ENCODE data around the gene GALK1. TPM values are rescaled to one million over a fixed set of nuclear protein-coding genes. Genes with fewer than 3 reads are reported as not detected.

The GALK1 gene
- total RNA-seq, 1 experiment from 2014 or later = 36.7 TPM

- no peak overlapping the region for H3K56ac ChIP-seq (ENCODE audit: insufficient read length, low read depth, low read length)
Measured at GRCh38 chr17:75769536-75769935, 4.5 kb upstream of the GALK1 start.

More at GRCh38 chr17:75769536-75769935, 4.5 kb upstream of the GALK1 start:
- H2BK12ac ChIP-seq (ENCODE audit: insufficient read length, low read depth, low read length) = no peak overlapping the region
- no peak for TF ChIP-seq CTCF (conservative IDR thresholded peaks at IDR 0.05)
- WGBS (ENCODE audit: extremely low coverage, insufficient read length, low lambda C conversion rate) = no CpG with 5 or more reads among the region's 3 CpGs
- H2BK15ac ChIP-seq (ENCODE audit: low read depth, low read length) = no peak overlapping the region
- Mint-ChIP-seq H3K4me3 (no peak overlapping the region), H3K36me3 (ENCODE audit: insufficient read depth in 1 of 3, low read depth in 3 of 3) (no peaks in the 10 kb centered on the region), H3K9me3 (no peaks in the 10 kb centered on the region), H3K27me3 (ENCODE audit: low read depth) (peaks cover 2% of the 10 kb centered on the region; the same call in 1 of the 2 replicates), H3K4me1 (peaks cover 11 to 19% of the 10 kb centered on the region in 2 experiments), H3K27ac (no peak overlapping the region)
- H3K4ac ChIP-seq (ENCODE audit: low read depth, low read length) = no peak overlapping the region
- no peak overlapping the region for H3K9ac ChIP-seq (ENCODE audit: extremely low read depth, insufficient read length, low read length)
- no peak overlapping the region for H3T11ph ChIP-seq (ENCODE audit: low read length)
- H4K5ac ChIP-seq (ENCODE audit: insufficient read length, low read depth, low read length) = no peak overlapping the region
- H3K9me3 ChIP-seq (ENCODE audit: control insufficient read depth, low read depth, low read length) = no peaks in the 10 kb centered on the region
- no peak overlapping the region for H2BK5ac ChIP-seq (ENCODE audit: insufficient read length, low read length)
- no peak overlapping the region for H3K14ac ChIP-seq (ENCODE audit: insufficient read depth, low read length)
- peaks cover 5% of the 10 kb centered on the region for H3K23me2 ChIP-seq (ENCODE audit: insufficient read length, low read depth, low read length, poor library complexity, severe bottlenecking)
- no peak overlapping the region for H3K23ac ChIP-seq (ENCODE audit: insufficient read length, low read depth, low read length)
- no peak overlapping the region for H4K91ac ChIP-seq (ENCODE audit: insufficient read length, low read depth, low read length)
- no peak overlapping the region for H2AK5ac ChIP-seq (ENCODE audit: insufficient read length, low read length)
- no peaks in the 10 kb centered on the region for H4K20me1 ChIP-seq (ENCODE audit: control insufficient read depth, insufficient read depth, insufficient read length)
- no peak overlapping the region for H4K8ac ChIP-seq (replicated peaks; ENCODE audit: insufficient read length, low read depth, low read length)
- H2AFZ ChIP-seq (ENCODE audit: low read length) = no peak overlapping the region
- H3K27me3 ChIP-seq (ENCODE audit: insufficient read depth, low read length) = no peaks in the 10 kb centered on the region
- no peak overlapping the region for H2BK20ac ChIP-seq (ENCODE audit: low read depth, low read length, poor library complexity, severe bottlenecking)
- no peak overlapping the region for H3K4me2 ChIP-seq (ENCODE audit: insufficient read depth, insufficient read length, low read length)
- no peak for DNase-seq
- H3K27ac ChIP-seq (ENCODE audit: insufficient read length, low read depth, low read length) = no peak overlapping the region
- no peak overlapping the region for H2BK120ac ChIP-seq (ENCODE audit: low read depth, low read length, poor library complexity, severe bottlenecking)
- H3K79me2 ChIP-seq (ENCODE audit: insufficient read depth, low read length) = no peaks in the 10 kb centered on the region
- no peak overlapping the region for H3K18ac ChIP-seq (ENCODE audit: insufficient read length, low read depth, low read length)
- no peaks in the 10 kb centered on the region for H3K4me1 ChIP-seq (ENCODE audit: insufficient read depth, low read length)
- H3K79me1 ChIP-seq (ENCODE audit: insufficient read depth, low read depth, low read length, poor library complexity, severe bottlenecking) = no peaks in the 10 kb centered on the region
